Fibroblast of pulmonary artery (primary cell): Measurements from ENCODE around the gene SPINT3.

Experiments
- DNase-seq: peaks from one replicate; pipeline ENCODE4 v3.0.0-alpha.2; 2010; ENCODE audit warnings: low read depth
- H3K4me3 ChIP-seq: replicated peaks from 2 replicates; pipeline ENCODE4 v1.5.1; 2011; ENCODE audit warnings: low read depth, mild to moderate bottlenecking, control low read depth, low read length, moderate library complexity
- TF ChIP-seq, protein P1 (sequence below): IDR thresholded peaks from 2 replicates; pipeline ENCODE4 v1.5.1; 2011; ENCODE audit warnings: mild to moderate bottlenecking, control low read depth, low read length, inconsistent platforms; ENCODE audit errors: missing control alignments

SPINT3 gene

DNA sequence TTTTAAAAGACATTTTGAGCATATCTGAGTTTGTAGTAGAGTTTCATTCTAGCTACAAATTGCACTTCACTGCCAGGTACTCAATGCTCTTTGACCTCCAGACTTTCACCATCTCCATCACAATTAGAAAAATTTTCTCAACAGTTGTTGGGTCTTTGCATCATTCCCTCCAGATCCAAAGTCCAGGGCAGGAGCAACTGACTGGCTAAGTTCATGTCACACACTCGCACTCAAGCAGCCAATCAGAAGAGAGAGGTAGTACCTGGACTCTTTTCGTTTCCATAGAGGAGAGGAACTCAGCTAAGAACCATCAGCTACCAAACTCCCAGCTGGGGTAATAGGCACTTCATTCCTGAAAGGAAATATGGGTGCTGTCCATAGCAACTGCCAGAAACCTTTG lies 9.0 kb downstream of the SPINT3 start:
- no peak for DNase-seq
- H3K4me3 ChIP-seq, result no peak overlapping the region
- TF ChIP-seq, protein P1, sequence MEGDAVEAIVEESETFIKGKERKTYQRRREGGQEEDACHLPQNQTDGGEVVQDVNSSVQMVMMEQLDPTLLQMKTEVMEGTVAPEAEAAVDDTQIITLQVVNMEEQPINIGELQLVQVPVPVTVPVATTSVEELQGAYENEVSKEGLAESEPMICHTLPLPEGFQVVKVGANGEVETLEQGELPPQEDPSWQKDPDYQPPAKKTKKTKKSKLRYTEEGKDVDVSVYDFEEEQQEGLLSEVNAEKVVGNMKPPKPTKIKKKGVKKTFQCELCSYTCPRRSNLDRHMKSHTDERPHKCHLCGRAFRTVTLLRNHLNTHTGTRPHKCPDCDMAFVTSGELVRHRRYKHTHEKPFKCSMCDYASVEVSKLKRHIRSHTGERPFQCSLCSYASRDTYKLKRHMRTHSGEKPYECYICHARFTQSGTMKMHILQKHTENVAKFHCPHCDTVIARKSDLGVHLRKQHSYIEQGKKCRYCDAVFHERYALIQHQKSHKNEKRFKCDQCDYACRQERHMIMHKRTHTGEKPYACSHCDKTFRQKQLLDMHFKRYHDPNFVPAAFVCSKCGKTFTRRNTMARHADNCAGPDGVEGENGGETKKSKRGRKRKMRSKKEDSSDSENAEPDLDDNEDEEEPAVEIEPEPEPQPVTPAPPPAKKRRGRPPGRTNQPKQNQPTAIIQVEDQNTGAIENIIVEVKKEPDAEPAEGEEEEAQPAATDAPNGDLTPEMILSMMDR, result no peak

DNA sequence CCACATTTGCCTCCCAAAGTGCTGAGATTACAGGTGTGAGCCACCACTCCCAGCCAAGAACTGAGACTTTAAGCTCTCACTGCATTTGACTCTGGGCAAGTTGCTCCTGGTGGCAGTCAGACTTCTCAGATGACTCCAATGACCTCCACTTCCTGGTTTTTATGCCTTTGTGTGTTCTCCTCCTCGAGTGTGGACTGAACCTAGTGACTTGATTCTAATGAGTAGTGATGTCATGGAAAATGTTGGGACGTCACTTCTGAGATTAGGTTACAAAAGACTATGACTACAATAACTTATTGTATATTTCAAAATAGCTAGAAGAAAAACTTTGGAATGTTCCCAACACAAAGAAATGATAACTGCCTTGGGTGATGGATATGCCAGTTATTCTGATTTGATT lies 12.0 kb downstream of the SPINT3 start:
- TF ChIP-seq, protein P1, result no peak
- no peak for DNase-seq
- H3K4me3 ChIP-seq, result no peak overlapping the region

DNA sequence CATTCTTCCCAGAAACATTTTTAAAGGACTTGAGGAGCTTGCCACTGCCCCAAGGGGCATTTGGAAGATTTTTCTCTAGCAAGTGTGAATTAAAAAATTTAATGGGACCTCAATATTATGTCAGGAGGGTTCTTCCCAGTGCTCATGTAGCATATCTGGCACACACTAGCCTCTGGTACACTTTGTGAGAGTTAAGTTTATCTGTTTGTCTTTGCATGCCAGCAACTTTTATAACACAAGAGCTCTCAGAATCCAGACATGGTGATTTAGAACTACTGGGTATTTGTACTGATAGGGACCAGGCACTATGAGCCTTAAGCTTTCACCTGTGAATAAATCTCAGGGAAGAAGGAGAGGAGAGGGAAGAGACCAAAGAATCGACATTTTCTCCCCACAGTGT lies 12.9 kb downstream of the SPINT3 start:
- TF ChIP-seq, protein P1, result no peak
- no peak for DNase-seq
- H3K4me3 ChIP-seq, result no peak overlapping the region

DNA sequence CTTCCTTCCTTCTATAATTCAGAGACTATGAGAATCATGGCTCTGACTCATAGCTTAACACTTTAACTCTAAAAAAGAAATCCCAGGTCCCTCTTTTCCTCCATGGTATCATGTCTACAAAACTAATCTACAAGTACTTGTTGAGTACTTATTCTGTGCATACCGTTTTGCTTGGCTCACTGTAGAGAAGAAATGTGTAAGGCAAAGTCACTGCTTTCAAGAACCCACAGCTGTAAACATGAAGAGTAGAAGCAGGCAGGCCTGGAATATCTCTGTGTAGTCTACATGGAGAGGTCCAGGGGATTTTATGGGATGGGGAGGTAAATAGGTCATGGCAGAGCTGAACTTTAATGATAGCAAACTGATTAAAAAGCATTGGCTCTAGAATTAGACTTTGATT lies 13.8 kb downstream of the SPINT3 start:
- H3K4me3 ChIP-seq, result no peak overlapping the region
- no peak for DNase-seq

DNA sequence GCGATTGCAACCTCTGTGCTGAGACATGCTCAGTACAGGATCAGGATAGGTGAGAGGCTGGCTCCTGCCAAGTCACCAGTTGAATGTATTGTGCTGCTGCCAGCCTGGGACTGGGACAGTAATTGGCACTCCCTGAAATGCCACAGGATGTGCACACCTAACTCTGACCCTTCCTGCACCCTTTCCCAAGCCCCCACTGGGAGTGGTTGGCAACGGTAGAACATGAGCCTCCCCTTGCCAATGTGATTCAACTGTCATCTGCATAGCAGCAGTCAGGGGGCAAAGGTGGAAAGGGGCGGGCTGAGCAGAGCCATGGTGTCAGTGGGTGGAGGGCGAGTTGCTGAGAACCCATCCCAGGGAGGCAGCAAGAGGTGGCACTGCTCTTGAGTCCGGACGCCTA lies 15.4 kb downstream of the SPINT3 start:
- TF ChIP-seq, protein P1, result no peak

More for the DNA sequence above, 13.8 kb downstream of the SPINT3 start:
- TF ChIP-seq, protein P1, result no peak

DNA sequence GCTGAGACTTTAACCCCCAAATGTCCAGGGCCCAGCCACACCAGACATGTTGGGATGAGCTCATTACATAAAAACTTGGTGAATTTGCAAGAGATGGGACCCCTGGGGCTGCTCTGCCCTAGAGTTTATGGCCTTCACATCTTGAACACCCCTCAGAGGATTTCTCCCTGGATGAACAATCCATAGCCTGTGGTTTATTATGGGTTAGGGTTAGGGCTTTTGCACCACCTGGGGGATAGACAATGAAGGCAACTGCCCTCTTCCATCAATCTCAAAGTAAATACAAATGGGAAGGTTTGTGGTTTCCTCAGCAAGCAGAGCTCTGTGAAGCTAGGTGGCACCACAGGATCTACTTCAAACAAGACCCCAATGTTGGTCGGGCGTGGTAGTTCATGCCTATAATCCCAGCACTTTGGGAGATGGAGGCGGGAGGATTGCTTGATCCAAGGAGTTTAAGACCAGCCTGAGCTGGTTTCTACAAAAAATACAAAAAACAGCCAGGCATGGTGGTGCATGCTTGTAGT lies 17.4 kb downstream of the SPINT3 start:
- no peak for DNase-seq
- TF ChIP-seq, protein P1, result no peak
- no peak overlapping the region for H3K4me3 ChIP-seq

More for the DNA sequence above, 15.4 kb downstream of the SPINT3 start:
- H3K4me3 ChIP-seq, result no peak overlapping the region
- no peak for DNase-seq

DNA sequence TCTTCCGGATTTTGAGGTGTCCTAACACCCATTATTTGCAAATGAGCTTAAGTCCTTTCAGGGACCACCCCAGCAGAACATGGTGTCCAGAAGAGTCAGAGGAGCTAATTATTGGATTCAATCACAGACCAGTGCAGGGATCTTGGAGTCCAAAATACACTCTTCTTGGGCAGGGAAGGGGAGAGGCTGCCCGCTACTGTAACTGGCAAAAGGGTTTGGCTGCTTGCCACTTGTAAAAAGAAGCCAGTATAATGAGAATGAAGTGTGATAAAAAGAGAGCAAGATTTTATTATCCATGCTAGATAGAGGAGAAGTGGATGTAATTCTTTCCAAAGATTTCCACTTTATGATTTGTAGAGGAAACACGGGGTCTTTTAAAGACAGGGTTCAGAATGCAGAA lies 19.3 kb downstream of the SPINT3 start:
- TF ChIP-seq, protein P1, result no peak
- no peak overlapping the region for H3K4me3 ChIP-seq
- DNase-seq, result no peak
